Panc1 (cell line): ENCODE results near the gene KCNB1. TPM values are rescaled to one million over a fixed set of nuclear protein-coding genes. Genes with fewer than 3 reads are reported as not detected.

ENCODE experiments used
- ATAC-seq: fragments of 200-7000 bp; cut with Tn5 transposase; 2 replicates; pipeline ENCODE4 v1.9.1; 2020; ENCODE audit warnings: mild to moderate bottlenecking, moderate library complexity
- BruUV-seq: library from RNA; stranded (reverse); fragments of 400-500 nt; replicated peaks from 2 replicates; lab custom pipeline; 2021; lab: Mats Ljungman, UMichigan
- CTCF ChIA-PET: fragments of 300-600 bp; sonication (Branson Sonifier 250); formaldehyde crosslinking; loops from one replicate; lab custom pipeline; 2022; ENCODE audit warnings: antibody characterized with exemption; lab: Charles Lee
- POLR2A ChIA-PET: fragments of 300-600 bp; sonication (Branson Sonifier 250); formaldehyde crosslinking; loops from one replicate; lab custom pipeline; 2022; ENCODE audit warnings: antibody characterized with exemption; lab: Charles Lee
- DNase-seq: peaks from one replicate; pipeline ENCODE4 v3.0.0-alpha.2; 2010; ENCODE audit warnings: low read depth, low spot score
- H3K27ac ChIP-seq: 2 replicates; pipeline ENCODE4 v1.5.1; 2011; ENCODE audit warnings: mild to moderate bottlenecking, low read length, inconsistent platforms
- H3K27me3 ChIP-seq: fragments of 200-500 bp; sonication (Bioruptor generic); 2 replicates; pipeline ENCODE4 v1.6.0; 2014; ENCODE audit warnings: low read length, inconsistent platforms; ENCODE audit not compliant: control insufficient read depth, insufficient read depth
- H3K36me3 ChIP-seq: fragments of 200-500 bp; sonication (Bioruptor generic); 2 replicates; pipeline ENCODE4 v1.5.1; 2014; ENCODE audit warnings: inconsistent platforms, mild to moderate bottlenecking, low read length, moderate library complexity; ENCODE audit not compliant: control insufficient read depth, insufficient read depth
- H3K4me1 ChIP-seq: 2 replicates; pipeline ENCODE4 v1.5.1; 2011; ENCODE audit warnings: inconsistent platforms, mild to moderate bottlenecking, low read length, moderate library complexity; ENCODE audit not compliant: control insufficient read depth, insufficient read depth
- H3K4me3 ChIP-seq, 2 experiments: 2 replicates each; pipeline ENCODE4 v1.5.1; 2011 to 2012; ENCODE audit warnings: low read depth in 2 of 2, low read length in 2 of 2, mild to moderate bottlenecking in 2 of 2, inconsistent platforms in 1 of 2, moderate library complexity in 1 of 2
- H3K9me3 ChIP-seq: fragments of 200-500 bp; sonication (Bioruptor generic); 2 replicates; pipeline ENCODE4 v1.5.1; 2014; ENCODE audit warnings: low read depth, mild to moderate bottlenecking, inconsistent platforms, low read length, moderate library complexity; ENCODE audit not compliant: control insufficient read depth, insufficient read depth
- CTCF ChIP-seq: fragments of 450-650 bp; IDR thresholded peaks from 2 replicates; pipeline ENCODE4 v1.5.1; 2017; ENCODE audit warnings: mild to moderate bottlenecking
- POLR2AphosphoS5 ChIP-seq: IDR thresholded peaks from 2 replicates; pipeline ENCODE4 v1.6.1; 2012; ENCODE audit warnings: mild to moderate bottlenecking, low read depth, low read length, moderate library complexity
- REST ChIP-seq, 2 experiments: IDR thresholded peaks; 2 replicates each; pipeline ENCODE4 v1.6.1; 2011 to 2012; ENCODE audit warnings: low read depth in 2 of 2, control low read depth in 1 of 2, low read length in 1 of 2, mild to moderate bottlenecking in 1 of 2, moderate library complexity in 1 of 2; ENCODE audit not compliant: insufficient read depth in 1 of 2
- SIN3A ChIP-seq: IDR thresholded peaks from 2 replicates; pipeline ENCODE4 v1.6.1; 2012; ENCODE audit warnings: low read depth, mild to moderate bottlenecking, low read length, moderate library complexity, borderline replicate concordance; ENCODE audit not compliant: insufficient read depth
- TCF7L2 ChIP-seq: IDR thresholded peaks from 2 replicates; pipeline ENCODE4 v1.6.1; 2011; ENCODE audit warnings: mild to moderate bottlenecking, low read depth, low read length, inconsistent platforms
- in situ Hi-C: cut with HindIII; loops from 2 replicates; pipeline ENCODE4 v1.10.0; 2016; ENCODE audit warnings: low sequenced_read_pairs, low pct_unique_long_range_greater_than_20kb
- intact Hi-C: fragments of 100-400 bp; cut with micrococcal nuclease; formaldehyde crosslinking; loops from one replicate; pipeline ENCODE4 v1.10.0; 2022; ENCODE audit not compliant: unreplicated experiment
- total RNA-seq: library from RNA; stranded (reverse); gene quantifications from one replicate; pipeline ENCODE4 v1.2.1, GENCODE V29; 2021; ENCODE audit not compliant: unreplicated experiment

Gene KCNB1
- total RNA-seq, 1 experiment from 2014 or later: 11.1 TPM

- Histone ChIP-seq H3K4me1 (peaks cover 15% of the 10 kb centered on the region; the same call in 1 of the 2 replicates), H3K27me3 (peaks cover 3% of the 10 kb centered on the region; the same call in 1 of the 2 replicates), H3K36me3 (no peaks in the 10 kb centered on the region), H3K27ac (peak overlapping the region; percentile 29; the same call in 1 of the 2 replicates), H3K9me3 (no peaks in the 10 kb centered on the region), H3K4me3 (peak overlapping the region; percentile 57 to 60)
- DNase-seq (no peak), ATAC-seq (peak; percentile 99)
- TF ChIP-seq SIN3A (peak; percentile 83; the same call in 1 of the 2 replicates), REST (IDR thresholded peaks at IDR 0.05; ENCODE audit: insufficient read depth in 1 of 2, low read depth in 2 of 2, low read length in 1 of 2) (peak in 1 of 2 experiments; percentile 79; a peak in 2 of 4 replicates), POLR2AphosphoS5 (no peak), TCF7L2 (0 out of 2 replicates have a peak, but pooled peaks have one; percentile 23), CTCF (peak; percentile 91)
- in situ Hi-C loops (no loop called here), intact Hi-C loops (loop anchor here (2.0 to 5.0 kb wide), 2 partner anchors 102 to 150 kb away; no protein-coding TSS in a partner anchor)
- BruUV-seq: no TSS peak
- CTCF ChIA-PET: interaction anchor here (0.5 to 2.5 kb wide), 15 partner anchors 9 to 153 kb away, joined by 3 to 30 read pairs (median 3); no protein-coding TSS in a partner anchor
- POLR2A ChIA-PET: interaction anchor here (0.6 kb wide), 2 partner anchors 13 to 73 kb away, joined by 3 to 4 read pairs; no protein-coding TSS in a partner anchor
Measured at GRCh38 chr20:49484180-49485140, 2.0 kb upstream of the KCNB1 start.

GRCh38 chr20:49483696-49484123 is 1.2 kb upstream of the KCNB1 start:
- in situ Hi-C loops (no loop called here), intact Hi-C loops (loop anchor here (2.0 to 5.0 kb wide), 2 partner anchors 101 to 149 kb away; no protein-coding TSS in a partner anchor)
- ChIA-PET CTCF (interaction anchor here (0.5 to 2.5 kb wide), 12 partner anchors 8 to 149 kb away, joined by 3 to 30 read pairs (median 4); no protein-coding TSS in a partner anchor), POLR2A (interaction anchor here (0.7 kb wide), 1 partner anchor 103 kb away, joined by 5 read pairs; no protein-coding TSS in a partner anchor)
- BruUV-seq: no TSS peak
- Histone ChIP-seq H3K27ac (0 out of 2 replicates have a peak overlapping the region, but pooled peaks have one; percentile 40), H3K36me3 (no peaks in the 10 kb centered on the region), H3K9me3 (no peaks in the 10 kb centered on the region), H3K4me3 (peak overlapping the region; percentile 40 to 60), H3K4me1 (peaks cover 15% of the 10 kb centered on the region; the same call in 1 of the 2 replicates), H3K27me3 (no peaks in the 10 kb centered on the region)
- TF ChIP-seq SIN3A (no peak), REST (IDR thresholded peaks at IDR 0.05; ENCODE audit: insufficient read depth in 1 of 2, low read depth in 2 of 2, low read length in 1 of 2) (0 out of 4 replicates have a peak, but pooled peaks of 1 of the 2 experiments have one; percentile 44)
- DNase-seq (no peak), ATAC-seq (peak; percentile 62)
